GM19351 (cell line): ENCODE data around the gene XXYLT1.
"Not testable (repeated sequence)": the region's sequence is repeated elsewhere in the genome, so short reads cannot be mapped to it uniquely, and the experiment has no call there.

Source experiments
- ATAC-seq: cut with Tn5 transposase; IDR thresholded peaks from one replicate; pipeline ENCODE4 v1.9.1; 2021; ENCODE audit warnings: mild to moderate bottlenecking, moderate library complexity; ENCODE audit not compliant: unreplicated experiment

The XXYLT1 gene

GRCh38 chr3:195117978-195118581, 152.9 kb downstream of the XXYLT1 start:
- peak; percentile 57 for ATAC-seq

- ATAC-seq, result no peak
Measured at GRCh38 chr3:195116407-195117185, 154.4 kb downstream of the XXYLT1 start.

- ATAC-seq, result no peak
Measured at GRCh38 chr3:195115600-195116406, 155.2 kb downstream of the XXYLT1 start.

- no peak for ATAC-seq
Measured at GRCh38 chr3:195114786-195115599, 156.0 kb downstream of the XXYLT1 start.

- ATAC-seq, result no peak
Measured at GRCh38 chr3:195113536-195114425, 157.2 kb downstream of the XXYLT1 start.

GRCh38 chr3:195113048-195113447, 157.9 kb downstream of the XXYLT1 start:
- ATAC-seq, result no peak

- no peak for ATAC-seq
Measured at GRCh38 chr3:195112361-195112791, 158.6 kb downstream of the XXYLT1 start.

GRCh38 chr3:195111766-195112165, 159.2 kb downstream of the XXYLT1 start:
- ATAC-seq, result no peak

- no peak for ATAC-seq
Measured at GRCh38 chr3:195111319-195111705, 159.6 kb downstream of the XXYLT1 start.

GRCh38 chr3:195110647-195111318, 160.2 kb downstream of the XXYLT1 start:
- no peak for ATAC-seq

GRCh38 chr3:195109098-195109657, 161.8 kb downstream of the XXYLT1 start:
- ATAC-seq, result no peak

GRCh38 chr3:195107593-195107992, 163.4 kb downstream of the XXYLT1 start:
- ATAC-seq, result no peak

- ATAC-seq, result not testable (repeated sequence)
Measured at GRCh38 chr3:195107031-195107430, 163.9 kb downstream of the XXYLT1 start.

- ATAC-seq, result peak; percentile 75
Measured at GRCh38 chr3:195106418-195106906, 164.5 kb downstream of the XXYLT1 start.

- no peak for ATAC-seq
Measured at GRCh38 chr3:195105841-195106417, 165.0 kb downstream of the XXYLT1 start.

GRCh38 chr3:195105389-195105788, 165.6 kb downstream of the XXYLT1 start:
- ATAC-seq, result no peak

GRCh38 chr3:195104340-195104739, 166.6 kb downstream of the XXYLT1 start:
- no peak for ATAC-seq

GRCh38 chr3:195103623-195104022, 167.3 kb downstream of the XXYLT1 start:
- no peak for ATAC-seq
